ENCODE results near the gene HOXB1. TPM values are rescaled to one million over a fixed set of nuclear protein-coding genes. Genes with fewer than 3 reads are reported as not detected.

Gene HOXB1
- total and polyA plus RNA-seq, 4 donors: 0.63 TPM; not detected in 3

DNA sequence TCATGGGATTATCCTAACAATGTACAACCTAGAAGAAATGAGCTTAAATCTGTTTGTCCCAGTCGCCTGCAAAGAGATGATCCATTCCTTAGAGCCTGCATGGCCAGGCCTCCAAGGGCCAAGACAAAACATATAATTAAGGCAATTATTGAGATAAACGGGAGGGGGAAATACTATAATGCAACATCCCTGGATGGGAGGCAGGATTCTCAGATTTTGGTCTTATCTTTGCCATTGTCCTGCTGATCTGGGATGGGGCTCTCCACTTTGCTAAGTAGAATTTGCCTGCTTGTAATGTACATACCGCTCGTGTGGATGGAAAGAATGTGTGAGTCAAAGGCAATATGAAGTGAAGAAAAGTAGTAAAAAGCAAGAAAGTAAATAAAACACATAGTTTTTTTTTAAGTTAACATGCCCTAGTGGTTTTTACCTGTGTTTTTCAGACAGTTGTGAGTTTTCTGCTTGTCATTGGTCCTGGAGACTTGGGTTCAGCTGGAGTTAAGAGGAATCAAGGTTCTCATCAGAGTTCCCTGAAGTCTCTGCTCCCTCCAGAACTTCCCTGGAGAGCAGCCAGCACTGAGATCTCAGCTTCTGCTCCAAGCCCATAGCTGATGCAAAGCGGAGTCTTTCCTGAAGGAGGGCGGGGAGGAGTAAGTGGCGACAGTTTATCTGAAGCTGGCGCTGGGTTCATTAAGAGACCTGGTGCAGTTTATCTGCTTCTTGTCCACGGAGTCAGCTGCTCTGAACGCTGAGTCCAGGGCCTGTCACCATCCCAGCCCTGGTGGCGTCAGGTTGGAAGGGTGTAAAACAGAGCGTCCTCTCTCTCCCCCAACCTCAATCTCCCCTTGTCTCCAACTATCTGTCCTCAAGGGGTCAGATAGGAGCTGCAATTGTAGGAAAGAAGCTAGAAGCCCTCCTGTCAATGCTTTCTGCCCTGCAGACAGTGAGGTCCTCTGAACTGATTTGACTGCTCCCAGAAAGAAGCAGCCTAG, 30.1 kb downstream of the HOXB1 start:
- Histone ChIP-seq H3K36me3 (ENCODE audit: control insufficient read depth in 1 of 2, insufficient read depth in 2 of 2, low read length in 1 of 2) (no peaks in the 10 kb centered on the region), H3K4me3 (ENCODE audit: low read length in 2 of 2) (no peak overlapping the region), H3K9me3 (ENCODE audit: control insufficient read depth, low read length) (no peaks in the 10 kb centered on the region), H3K4me1 (ENCODE audit: control insufficient read depth in 1 of 2, insufficient read depth in 2 of 2, low read length in 2 of 2) (no peaks in the 10 kb centered on the region), H3K27me3 (ENCODE audit: control insufficient read depth in 1 of 2, insufficient read depth in 2 of 2, low read length in 1 of 2) (no peaks in the 10 kb centered on the region), H3K27ac (ENCODE audit: low read depth in 1 of 2, low read length in 2 of 2) (no peak overlapping the region)
- ATAC-seq (ENCODE audit: low FRiP score) (peak; percentile 45), DNase-seq (no peak)
- intact Hi-C loops (cut with DNase I): no loop called here
- WGBS, 2 donors: 76 to 83% methylated on average over 12 of the region's 12 CpGs

GRCh38 chr17:48499735-48500434, 30.9 kb downstream of the HOXB1 start:
- Histone ChIP-seq H3K27ac (ENCODE audit: low read depth in 1 of 2, low read length in 2 of 2) (no peak overlapping the region), H3K4me3 (ENCODE audit: low read length in 2 of 2) (no peak overlapping the region), H3K36me3 (ENCODE audit: control insufficient read depth in 1 of 2, insufficient read depth in 2 of 2, low read length in 1 of 2) (no peaks in the 10 kb centered on the region), H3K4me1 (ENCODE audit: control insufficient read depth in 1 of 2, insufficient read depth in 2 of 2, low read length in 2 of 2) (no peaks in the 10 kb centered on the region), H3K9me3 (ENCODE audit: control insufficient read depth, low read length) (no peaks in the 10 kb centered on the region), H3K27me3 (ENCODE audit: control insufficient read depth in 1 of 2, insufficient read depth in 2 of 2, low read length in 1 of 2) (no peaks in the 10 kb centered on the region)
- intact Hi-C loops (cut with DNase I): no loop called here
- ATAC-seq (ENCODE audit: low FRiP score) (no peak), DNase-seq (no peak)
- 94 to 96% methylated on average over 5 of the region's 5 CpGs for WGBS, 2 donors

- no peaks in the 10 kb centered on the region for H3K4me1 ChIP-seq (ENCODE audit: control insufficient read depth in 1 of 2, insufficient read depth in 2 of 2, low read length in 2 of 2)
- H3K27me3 ChIP-seq (ENCODE audit: control insufficient read depth in 1 of 2, insufficient read depth in 2 of 2, low read length in 1 of 2): no peaks in the 10 kb centered on the region
Measured at GRCh38 chr17:48499248-48499647, 31.6 kb downstream of the HOXB1 start.

DNA sequence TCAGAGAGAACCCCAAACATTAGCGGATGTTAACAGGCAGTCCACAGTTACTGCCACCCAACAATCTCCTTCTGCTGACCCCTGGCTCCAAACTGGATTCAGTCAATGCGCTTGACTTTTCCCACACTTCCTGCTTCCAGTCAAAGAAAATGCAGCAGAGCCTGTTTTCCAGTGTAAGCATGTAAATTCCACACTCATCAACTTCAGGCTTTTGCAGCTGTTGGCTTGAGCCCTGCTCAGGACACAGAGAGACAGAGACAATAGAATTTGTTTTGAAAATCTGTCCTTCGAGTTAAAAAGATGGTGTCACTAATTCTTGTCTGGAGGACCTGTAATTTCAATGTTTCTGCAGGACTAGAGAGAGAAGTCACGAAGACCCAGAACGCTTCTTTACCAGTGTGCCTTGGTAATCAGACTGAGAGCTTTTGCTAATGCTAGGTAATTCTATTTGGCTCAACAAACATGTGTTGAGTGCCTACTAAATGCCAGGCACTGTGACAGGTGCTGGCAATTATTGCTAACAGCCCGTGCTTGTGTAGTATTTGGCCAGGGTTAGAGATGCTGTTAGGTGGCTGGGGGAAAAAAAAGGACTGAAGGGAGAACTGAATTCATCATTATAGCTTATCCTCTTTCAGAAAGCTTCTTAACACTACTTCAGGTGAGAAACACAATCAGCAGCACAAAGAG, 32.5 kb downstream of the HOXB1 start:
- no peaks in the 10 kb centered on the region for H3K4me1 ChIP-seq (ENCODE audit: control insufficient read depth in 1 of 2, insufficient read depth in 2 of 2, low read length in 2 of 2)
- WGBS, 2 donors: 74 to 79% methylated on average over 6 of the region's 6 CpGs
- intact Hi-C loops (cut with DNase I): no loop called here
- no peak overlapping the region for H3K27ac ChIP-seq (ENCODE audit: low read depth in 1 of 2, low read length in 2 of 2)
- no peaks in the 10 kb centered on the region for H3K36me3 ChIP-seq (ENCODE audit: control insufficient read depth in 1 of 2, insufficient read depth in 2 of 2, low read length in 1 of 2)
- no peaks in the 10 kb centered on the region for H3K27me3 ChIP-seq (ENCODE audit: control insufficient read depth in 1 of 2, insufficient read depth in 2 of 2, low read length in 1 of 2)
- no peak for ATAC-seq (ENCODE audit: low FRiP score)
- H3K9me3 ChIP-seq (ENCODE audit: control insufficient read depth, low read length): no peaks in the 10 kb centered on the region
- no peak overlapping the region for H3K4me3 ChIP-seq (ENCODE audit: low read length in 2 of 2)
- no peak for DNase-seq

More at GRCh38 chr17:48499248-48499647, 31.6 kb downstream of the HOXB1 start:
- intact Hi-C loops (cut with DNase I): no loop called here
- DNase-seq: no peak
- Histone ChIP-seq H3K4me3 (ENCODE audit: low read length in 2 of 2) (no peak overlapping the region), H3K9me3 (ENCODE audit: control insufficient read depth, low read length) (no peaks in the 10 kb centered on the region), H3K27ac (ENCODE audit: low read depth in 1 of 2, low read length in 2 of 2) (no peak overlapping the region), H3K36me3 (ENCODE audit: control insufficient read depth in 1 of 2, insufficient read depth in 2 of 2, low read length in 1 of 2) (no peaks in the 10 kb centered on the region)
- 97 to 98% methylated on average over 3 of the region's 3 CpGs for WGBS, 2 donors
- no peak for ATAC-seq (ENCODE audit: low FRiP score)

GRCh38 chr17:48497103-48497502, 33.7 kb downstream of the HOXB1 start:
- no peak overlapping the region for H3K27ac ChIP-seq (ENCODE audit: low read depth in 1 of 2, low read length in 2 of 2)
- intact Hi-C loops (cut with DNase I): no loop called here
- H3K4me3 ChIP-seq (ENCODE audit: low read length in 2 of 2): no peak overlapping the region
- no peaks in the 10 kb centered on the region for H3K36me3 ChIP-seq (ENCODE audit: control insufficient read depth in 1 of 2, insufficient read depth in 2 of 2, low read length in 1 of 2)
- ATAC-seq (ENCODE audit: low FRiP score) (no peak), DNase-seq (no peak)
- no peaks in the 10 kb centered on the region for H3K4me1 ChIP-seq (ENCODE audit: control insufficient read depth in 1 of 2, insufficient read depth in 2 of 2, low read length in 2 of 2)
- H3K9me3 ChIP-seq (ENCODE audit: control insufficient read depth, low read length): no peaks in the 10 kb centered on the region
- WGBS, 2 donors: 71 to 75% methylated on average over 2 of the region's 2 CpGs
- H3K27me3 ChIP-seq (ENCODE audit: control insufficient read depth in 1 of 2, insufficient read depth in 2 of 2, low read length in 1 of 2): no peaks in the 10 kb centered on the region

DNA sequence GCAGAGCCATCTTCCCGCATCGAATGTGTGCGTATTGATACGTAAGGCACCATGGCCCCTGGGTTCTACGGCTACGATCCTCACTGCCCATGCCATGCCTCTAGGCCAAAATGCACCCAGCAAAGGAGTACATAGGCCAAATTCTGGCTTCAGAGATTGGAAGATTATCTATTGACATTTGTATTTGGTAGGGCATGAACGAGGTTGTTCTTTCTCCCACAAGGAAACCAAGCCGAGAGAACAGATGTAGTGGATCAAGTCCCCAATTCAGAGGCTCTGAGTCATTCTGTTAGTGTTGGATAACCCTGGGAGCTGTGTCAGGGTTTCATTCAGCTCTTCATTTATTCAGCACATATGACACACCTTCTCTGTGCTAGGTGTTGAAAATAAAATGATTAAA, 36.5 kb downstream of the HOXB1 start:
- H3K27ac ChIP-seq (ENCODE audit: low read depth in 1 of 2, low read length in 2 of 2): no peak overlapping the region
- no peak for ATAC-seq (ENCODE audit: low FRiP score)
- no peak for DNase-seq
- no peaks in the 10 kb centered on the region for H3K27me3 ChIP-seq (ENCODE audit: control insufficient read depth in 1 of 2, insufficient read depth in 2 of 2, low read length in 1 of 2)
- WGBS, 2 donors: 74 to 76% methylated on average over 8 of the region's 8 CpGs
- no peaks in the 10 kb centered on the region for H3K9me3 ChIP-seq (ENCODE audit: control insufficient read depth, low read length)
- H3K4me1 ChIP-seq (ENCODE audit: control insufficient read depth in 1 of 2, insufficient read depth in 2 of 2, low read length in 2 of 2): no peaks in the 10 kb centered on the region
- H3K4me3 ChIP-seq (ENCODE audit: low read length in 2 of 2): no peak overlapping the region
- intact Hi-C loops (cut with DNase I): loop anchor here in 1 of 2 donors (5.0 kb wide), 1 partner anchor 48 kb away; no protein-coding TSS in a partner anchor
- no peaks in the 10 kb centered on the region for H3K36me3 ChIP-seq (ENCODE audit: control insufficient read depth in 1 of 2, insufficient read depth in 2 of 2, low read length in 1 of 2)

- Histone ChIP-seq H3K9me3 (ENCODE audit: control insufficient read depth, low read length) (no peaks in the 10 kb centered on the region), H3K36me3 (ENCODE audit: control insufficient read depth in 1 of 2, insufficient read depth in 2 of 2, low read length in 1 of 2) (no peaks in the 10 kb centered on the region), H3K4me1 (ENCODE audit: control insufficient read depth in 1 of 2, insufficient read depth in 2 of 2, low read length in 2 of 2) (no peaks in the 10 kb centered on the region), H3K4me3 (ENCODE audit: low read length in 2 of 2) (no peak overlapping the region), H3K27ac (ENCODE audit: low read depth in 1 of 2, low read length in 2 of 2) (no peak overlapping the region), H3K27me3 (ENCODE audit: control insufficient read depth in 1 of 2, insufficient read depth in 2 of 2, low read length in 1 of 2) (no peaks in the 10 kb centered on the region)
- peak; percentile 96 for ATAC-seq (ENCODE audit: low FRiP score)
- 15% methylated on average over 53 of the region's 53 CpGs for WGBS, 2 donors
- peak; percentile 82 to 94 for DNase-seq
- intact Hi-C loops (cut with DNase I): loop anchor here (2.0 to 5.0 kb wide), 3 partner anchors 50 to 102 kb away; partner anchors contain the start of gene HOXB5 (in 1 of the 2)
Measured at GRCh38 chr17:48492401-48493298, 38.2 kb downstream of the HOXB1 start.

Measured in aorta (tissue), 5 donors.